Measurements from ENCODE around the gene CPTP.
A peak's percentile ranks its signal among the peaks of the same experiment; 100 is the strongest.

The CPTP gene

DNA sequence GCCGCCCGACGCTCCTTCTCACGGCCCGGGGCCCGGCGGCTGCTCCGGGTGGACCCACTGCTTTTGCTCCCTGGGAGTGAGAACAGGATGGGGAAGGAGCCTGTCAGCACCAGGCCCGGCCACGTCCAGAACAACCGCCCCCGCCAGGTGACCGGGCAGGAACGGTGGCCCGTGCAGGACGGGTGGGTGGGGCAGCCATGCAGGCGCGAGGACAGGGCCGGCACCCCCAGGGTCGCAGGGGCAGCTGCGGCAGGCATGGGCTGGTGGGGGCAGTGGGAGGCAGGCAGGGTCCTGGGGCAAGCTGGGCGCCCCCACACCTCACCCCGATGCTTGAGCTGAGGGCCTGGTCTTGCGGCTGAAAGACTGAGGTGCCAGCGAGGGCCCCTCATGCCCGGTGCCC is 11.8 kb downstream of the CPTP start:
- TF ChIP-seq POLR2A (IDR thresholded peaks at IDR 0.05; ENCODE audit: low read length) (no peak), GATA1 (IDR thresholded peaks at IDR 0.05; ENCODE audit: low read depth, low read length) (no peak)
- DNase-seq: no peak

DNA sequence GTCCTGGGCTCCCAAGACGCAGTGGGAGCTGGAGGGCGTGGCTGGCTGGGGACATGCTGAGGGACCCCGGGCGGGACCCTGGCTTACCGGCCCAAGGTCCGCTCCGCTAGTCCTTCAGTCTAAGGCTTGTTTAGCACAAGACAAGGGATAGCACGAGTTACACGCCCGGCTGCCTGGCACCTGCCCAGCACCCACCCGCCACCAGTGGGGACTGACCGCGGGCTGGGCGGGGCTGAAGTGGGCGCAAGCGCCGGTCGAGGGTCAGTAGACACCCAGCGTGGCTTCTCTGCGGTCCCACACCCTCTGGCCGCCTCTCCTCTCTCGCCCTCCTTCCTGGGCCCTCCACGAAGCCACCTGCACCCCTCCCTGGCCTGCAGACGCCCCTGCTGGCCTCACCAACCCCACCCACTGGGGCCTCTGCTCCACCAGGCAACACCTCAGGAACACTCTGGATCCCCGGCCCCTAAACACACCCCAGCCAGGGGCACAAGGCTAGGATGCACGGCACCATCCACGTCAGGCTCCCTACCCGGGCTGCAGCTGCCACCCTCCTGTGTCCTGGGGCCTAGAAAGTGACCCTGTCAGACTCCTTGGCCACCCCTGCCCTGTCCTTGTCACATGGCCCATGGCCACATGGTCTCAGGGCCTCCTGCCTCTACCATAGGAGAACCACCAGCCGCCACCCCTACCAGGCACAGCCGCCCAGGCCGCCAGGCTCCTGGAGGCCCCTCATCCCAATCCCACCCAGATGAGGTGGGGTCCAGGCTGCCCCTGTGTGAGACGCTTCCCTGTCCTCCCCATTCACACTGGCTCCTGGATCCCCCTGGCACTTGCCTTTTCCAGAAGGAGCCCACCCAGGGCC is 12.6 kb downstream of the CPTP start:
- TF ChIP-seq GATA1 (IDR thresholded peaks at IDR 0.05; ENCODE audit: low read depth, low read length): no peak
- no peak for TF ChIP-seq POLR2A (IDR thresholded peaks at IDR 0.05; ENCODE audit: low read length)

DNA sequence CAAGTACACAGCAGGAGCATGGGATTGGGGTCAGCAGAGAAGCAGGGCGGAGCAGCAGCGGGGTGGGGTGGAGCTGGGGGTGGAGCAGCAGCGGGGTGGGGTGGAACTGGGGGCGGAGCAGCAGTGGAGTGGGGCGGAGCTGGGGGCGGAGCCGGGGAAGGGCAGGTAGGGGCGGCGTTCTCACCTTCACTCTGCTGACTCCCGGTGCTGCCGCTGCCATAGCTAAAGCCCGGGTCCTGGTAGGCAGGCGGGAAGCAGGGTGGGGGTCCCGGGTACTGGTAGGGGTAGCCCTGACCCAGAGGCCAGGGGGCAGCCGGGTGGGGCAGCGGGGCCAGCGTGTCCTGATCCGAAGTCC is 13.2 kb downstream of the CPTP start:
- TF ChIP-seq POLR2A (IDR thresholded peaks at IDR 0.05; ENCODE audit: low read length): no peak
- TF ChIP-seq GATA1 (IDR thresholded peaks at IDR 0.05; ENCODE audit: low read depth, low read length): no peak
- peak in 1 of 2 experiments; percentile 29 for DNase-seq

More for the DNA sequence above, 12.6 kb downstream of the CPTP start:
- DNase-seq: no peak

DNA sequence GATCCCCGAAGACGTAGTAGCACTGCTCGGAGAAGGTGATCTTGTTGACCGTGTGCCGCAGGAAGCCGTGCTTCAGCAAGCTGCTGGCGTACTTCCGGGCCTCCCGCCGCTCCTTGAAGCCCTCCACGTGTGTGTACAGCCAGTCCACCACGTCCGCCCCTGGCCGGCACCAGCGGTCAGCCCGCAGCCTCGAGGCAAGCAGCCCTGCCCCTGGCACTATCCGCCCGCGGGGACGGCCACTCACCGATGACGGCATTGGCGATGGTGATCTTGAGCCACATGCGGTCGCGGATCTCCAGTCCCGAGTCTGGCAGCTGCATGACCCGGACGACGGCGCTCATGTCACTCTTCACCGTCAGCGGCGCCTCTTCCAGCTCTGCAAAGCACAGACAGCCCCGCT is 13.7 kb downstream of the CPTP start:
- TF ChIP-seq POLR2A (IDR thresholded peaks at IDR 0.05; ENCODE audit: low read length): no peak
- TF ChIP-seq GATA1 (IDR thresholded peaks at IDR 0.05; ENCODE audit: low read depth, low read length): no peak
- no peak for DNase-seq

DNA sequence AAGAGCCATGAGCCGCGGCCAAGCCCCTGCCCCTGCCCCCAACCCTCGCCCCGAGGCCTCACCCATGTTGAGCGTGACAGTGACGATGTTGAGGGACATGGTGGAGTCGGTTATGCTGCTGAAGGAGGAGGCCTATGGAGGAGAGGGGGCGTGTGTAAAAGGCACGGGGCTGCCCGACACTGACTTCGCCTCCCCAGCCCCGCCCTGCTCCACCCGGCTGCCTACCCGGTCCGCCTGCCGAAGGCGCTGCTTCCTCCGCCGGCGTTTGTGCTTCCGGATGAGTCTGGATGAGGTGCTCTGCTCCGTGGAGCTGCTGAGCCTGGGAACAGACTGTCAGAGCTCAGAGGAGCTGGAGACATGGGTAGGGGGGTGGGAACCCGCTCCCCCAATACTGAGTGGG is 15.6 kb downstream of the CPTP start:
- TF ChIP-seq POLR2A (IDR thresholded peaks at IDR 0.05; ENCODE audit: low read length): no peak
- TF ChIP-seq GATA1 (IDR thresholded peaks at IDR 0.05; ENCODE audit: low read depth, low read length): no peak

DNA sequence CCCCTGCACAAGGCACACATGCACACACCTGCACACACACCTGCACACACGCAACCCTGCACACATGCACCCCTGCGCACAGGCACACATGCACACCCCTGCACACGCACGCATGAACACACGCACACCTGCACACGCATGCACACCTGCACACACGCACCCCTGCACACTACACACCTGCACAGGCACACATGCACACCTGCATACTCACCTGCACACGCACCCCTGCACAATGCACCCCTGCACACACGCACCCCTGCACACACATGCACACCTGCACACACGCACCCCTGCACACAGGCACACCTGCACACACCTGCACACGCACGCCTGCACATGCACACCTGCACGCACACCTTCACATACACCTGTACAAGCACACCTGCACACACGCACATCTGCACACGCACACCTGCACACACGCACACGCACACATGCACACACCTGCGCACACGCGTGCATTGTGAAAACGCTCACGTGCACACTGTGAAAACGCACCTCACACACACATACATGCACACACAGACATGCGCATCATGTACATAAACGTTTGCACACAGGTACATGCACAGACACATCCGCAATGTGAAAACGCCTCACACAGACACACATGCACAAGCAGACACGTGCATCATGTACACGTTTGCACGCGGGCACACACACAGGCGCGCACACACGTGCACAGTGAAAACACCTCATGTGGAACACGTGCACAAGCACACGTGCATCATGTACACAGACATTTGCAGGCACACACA is 16.4 kb downstream of the CPTP start:
- DNase-seq: no peak
- TF ChIP-seq GATA1 (IDR thresholded peaks at IDR 0.05; ENCODE audit: low read depth, low read length): no peak
- TF ChIP-seq POLR2A (IDR thresholded peaks at IDR 0.05; ENCODE audit: low read length): no peak

More for the DNA sequence above, 15.6 kb downstream of the CPTP start:
- no peak for DNase-seq

DNA sequence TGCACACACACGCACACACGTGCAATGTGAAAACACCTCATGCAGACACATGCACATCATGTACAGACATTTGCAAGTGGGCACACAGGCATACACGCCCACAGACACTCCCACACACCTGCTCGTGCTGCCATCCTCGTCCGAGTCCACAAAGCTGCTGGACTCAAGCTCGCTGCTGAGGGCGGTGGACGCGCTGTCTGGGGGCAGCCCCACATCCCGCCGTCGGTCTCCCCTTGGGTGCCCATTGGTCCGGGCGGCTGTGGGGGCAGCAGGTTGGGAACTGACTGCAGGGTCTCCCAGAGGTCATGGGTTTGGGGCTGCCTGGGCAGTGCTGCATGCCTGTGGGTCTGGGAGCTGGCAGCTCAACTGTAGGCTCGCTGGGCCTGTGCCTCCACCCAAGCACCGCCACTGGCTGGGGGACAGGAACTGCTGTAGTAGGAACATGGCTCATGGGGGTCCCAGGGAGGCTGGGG is 17.0 kb downstream of the CPTP start:
- TF ChIP-seq GATA1 (IDR thresholded peaks at IDR 0.05; ENCODE audit: low read depth, low read length) (no peak), POLR2A (IDR thresholded peaks at IDR 0.05; ENCODE audit: low read length) (no peak)
- no peak for DNase-seq

DNA sequence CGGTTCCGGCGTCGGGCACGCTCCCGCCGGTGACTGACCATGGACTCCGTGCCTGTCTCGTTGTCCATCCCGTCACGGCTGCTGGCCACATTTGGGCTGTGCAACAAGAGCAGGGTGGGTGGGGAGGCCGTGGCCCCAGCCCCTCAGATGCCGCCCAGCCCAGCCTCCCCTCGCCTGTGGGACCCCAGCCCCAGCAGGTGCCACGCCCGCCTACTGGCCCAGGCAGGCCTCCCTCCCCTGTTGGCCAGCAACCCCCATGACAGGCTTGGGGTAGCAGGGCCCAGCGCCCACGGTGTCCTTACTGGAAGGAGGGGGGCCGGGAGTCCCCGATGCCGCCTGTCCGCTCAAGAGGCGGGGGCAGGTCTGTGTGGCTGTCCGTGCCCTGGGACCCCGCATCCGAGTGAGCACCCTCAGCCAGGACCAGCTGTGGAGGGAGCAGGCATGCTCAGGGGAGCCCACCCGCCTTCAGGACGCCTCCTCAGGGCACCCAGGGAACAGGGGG is 17.5 kb downstream of the CPTP start:
- no peak for DNase-seq
- TF ChIP-seq GATA1 (IDR thresholded peaks at IDR 0.05; ENCODE audit: low read depth, low read length) (no peak), POLR2A (IDR thresholded peaks at IDR 0.05; ENCODE audit: low read length) (no peak)

DNA sequence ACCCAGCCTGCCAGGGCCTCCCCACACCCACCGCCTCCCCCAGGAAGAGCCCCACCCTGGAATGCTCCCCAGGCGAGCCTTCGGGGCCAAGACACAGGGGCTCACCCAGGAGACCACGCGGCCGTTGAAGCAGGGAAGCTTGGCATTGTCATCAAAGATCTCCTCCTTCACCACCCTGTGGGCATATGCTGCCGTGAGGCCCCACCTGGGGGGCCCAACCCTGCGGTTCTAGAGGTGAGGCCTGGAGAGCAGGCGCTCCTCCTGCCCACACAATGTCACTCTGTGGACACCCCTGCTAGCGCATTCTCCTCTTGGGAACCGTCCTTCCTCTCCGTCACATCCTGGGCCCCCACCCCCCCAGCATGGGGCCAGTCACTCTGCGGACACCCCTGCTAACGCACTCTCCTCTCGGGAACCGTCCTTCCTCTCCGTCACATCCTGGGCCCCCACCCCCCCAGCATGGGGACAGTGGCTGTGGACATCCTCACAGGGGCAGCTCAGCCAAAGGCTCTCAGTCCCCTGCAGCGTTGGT is 18.0 kb downstream of the CPTP start:
- DNase-seq: no peak
- TF ChIP-seq GATA1 (IDR thresholded peaks at IDR 0.05; ENCODE audit: low read depth, low read length) (no peak), POLR2A (IDR thresholded peaks at IDR 0.05; ENCODE audit: low read length) (no peak)

DNA sequence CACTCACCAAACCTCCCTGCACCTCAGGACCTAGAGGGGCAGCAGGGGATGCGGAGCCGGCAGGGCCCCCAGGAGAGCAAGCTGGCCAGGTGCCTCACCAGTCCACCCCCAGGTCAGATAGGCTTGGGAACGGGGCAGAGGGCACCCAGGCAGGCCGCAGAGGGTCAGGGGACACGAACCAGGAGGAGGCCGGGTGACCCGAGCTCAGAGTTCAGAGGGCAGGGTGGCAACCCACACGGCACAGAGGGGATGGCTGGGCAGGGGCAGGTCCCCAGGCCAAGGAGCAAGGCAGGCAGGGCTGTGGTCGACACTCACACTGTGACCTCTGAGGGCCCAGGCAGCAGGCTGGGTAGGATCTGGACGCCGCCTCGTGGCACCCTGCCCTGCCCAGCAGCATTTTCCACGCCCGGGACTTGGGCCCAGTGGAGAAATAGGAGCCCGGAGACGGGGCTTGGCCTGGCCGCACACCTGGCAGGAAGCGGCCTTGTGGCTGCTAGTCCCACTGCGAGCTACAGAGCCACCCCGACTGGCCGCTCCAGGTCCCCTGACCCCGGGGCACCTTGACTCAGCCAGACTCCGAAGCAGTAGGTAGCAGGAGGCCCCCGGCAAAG is 19.3 kb downstream of the CPTP start:
- DNase-seq: no peak
- no peak for TF ChIP-seq GATA1 (IDR thresholded peaks at IDR 0.05; ENCODE audit: low read depth, low read length)
- TF ChIP-seq POLR2A (IDR thresholded peaks at IDR 0.05; ENCODE audit: low read length): no peak

DNA sequence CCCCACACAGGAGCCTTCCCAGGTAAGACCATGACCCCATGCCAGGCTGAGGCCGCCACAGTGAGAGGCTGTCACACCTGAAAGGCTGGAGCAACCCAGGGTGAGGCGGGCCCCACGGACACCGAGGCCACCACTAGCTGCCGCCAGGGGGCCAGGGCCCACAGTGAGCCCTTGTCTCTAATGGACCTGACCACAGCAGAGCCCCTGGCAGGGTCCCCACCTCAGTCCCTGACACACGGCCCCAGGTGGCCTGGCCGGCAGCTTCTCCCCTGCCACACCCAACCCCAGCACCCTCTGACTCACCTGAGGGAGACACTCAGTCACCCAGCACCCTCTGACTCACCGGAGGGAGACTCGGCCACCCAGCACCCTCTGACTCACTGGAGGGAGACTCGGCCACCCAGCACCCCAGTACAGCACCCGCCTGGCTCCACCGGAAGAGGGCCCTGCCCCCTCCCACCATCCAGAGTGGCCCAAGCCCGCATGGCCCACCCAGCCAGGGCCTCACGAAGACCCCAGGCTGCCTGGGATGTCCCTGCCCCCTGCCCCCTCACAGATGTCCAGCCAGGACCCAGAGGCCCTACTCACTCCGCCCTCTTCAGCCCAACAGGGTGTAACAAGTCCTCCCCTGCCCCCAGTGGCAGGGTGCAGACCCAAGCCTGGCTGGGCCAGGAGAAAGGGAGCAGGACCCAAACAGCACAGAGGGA is 20.2 kb downstream of the CPTP start:
- peak; percentile 27 to 62 for DNase-seq
- TF ChIP-seq POLR2A (IDR thresholded peaks at IDR 0.05; ENCODE audit: low read length) (no peak), GATA1 (IDR thresholded peaks at IDR 0.05; ENCODE audit: low read depth, low read length) (no peak)

DNA sequence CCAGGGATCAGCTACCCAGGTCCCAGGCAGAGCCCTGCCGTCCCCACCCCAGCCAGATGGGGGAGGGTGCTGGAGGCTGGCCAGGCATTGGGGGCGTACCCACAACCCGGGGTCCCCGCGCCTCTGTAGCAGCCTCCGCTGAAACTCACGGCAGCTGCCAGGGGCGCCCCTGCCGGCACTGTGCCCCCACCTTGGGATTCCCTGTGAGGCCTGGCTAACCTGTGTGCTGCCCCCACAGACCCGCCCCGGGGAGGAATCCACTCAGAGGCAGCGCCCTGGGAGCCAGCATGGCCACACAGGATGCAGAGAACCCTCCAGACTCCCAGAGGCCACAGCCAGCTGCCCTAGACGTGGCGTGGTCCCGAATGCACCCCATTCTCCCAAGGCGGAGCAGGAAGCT is 20.8 kb downstream of the CPTP start:
- no peak for TF ChIP-seq GATA1 (IDR thresholded peaks at IDR 0.05; ENCODE audit: low read depth, low read length)
- TF ChIP-seq POLR2A (IDR thresholded peaks at IDR 0.05; ENCODE audit: low read length): no peak
- DNase-seq: no peak

DNA sequence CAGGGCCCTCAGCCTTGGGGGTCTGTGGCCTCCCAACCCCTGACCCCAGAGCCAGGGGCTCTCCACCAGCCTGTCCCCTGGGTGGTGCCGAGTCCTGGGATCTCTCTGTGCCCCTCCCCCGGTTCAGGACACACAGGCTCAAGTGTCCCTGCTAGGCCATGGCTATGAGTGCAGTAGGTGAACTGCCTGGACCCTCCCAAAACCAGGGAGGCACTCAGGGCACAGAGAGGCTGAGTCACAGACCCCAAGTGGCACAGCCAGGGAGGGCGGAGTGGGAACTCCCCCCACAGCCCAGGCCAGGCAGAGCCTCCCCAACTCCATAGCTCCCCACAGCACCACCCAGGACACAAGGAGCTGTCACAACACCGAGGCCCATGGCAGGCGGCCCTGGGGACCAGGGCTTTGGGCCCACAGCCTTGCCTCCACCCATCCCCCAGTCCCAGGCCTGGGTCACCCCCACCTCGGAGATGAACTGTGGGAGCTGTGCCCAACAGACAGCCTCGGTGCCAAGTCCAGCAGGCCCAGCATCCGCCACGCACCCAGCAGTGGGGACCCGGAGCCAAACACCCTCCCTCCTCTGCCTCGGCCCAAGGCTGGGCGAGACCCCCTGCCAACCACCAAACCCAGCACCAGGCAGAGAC is 21.4 kb downstream of the CPTP start:
- no peak for DNase-seq
- TF ChIP-seq POLR2A (IDR thresholded peaks at IDR 0.05; ENCODE audit: low read length) (no peak), GATA1 (IDR thresholded peaks at IDR 0.05; ENCODE audit: low read depth, low read length) (no peak)

Data from erythroblast (primary cell).